KBM-7 (cell line): Measurements from ENCODE around the gene TRPT1.
A peak's percentile ranks its signal among the peaks of the same experiment; 100 is the strongest.

Experiments
- DNase-seq: peaks from one replicate; pipeline ENCODE4 v3.0.0-alpha.2; 2015
- in situ Hi-C: fragments of 300-500 bp; cut with MboI; formaldehyde crosslinking; loops from 2 replicates; pipeline ENCODE4 v1.14.3; 2020; ENCODE audit warnings: low sequenced_read_pairs, low pct_unique_long_range_greater_than_20kb, mixed read lengths

The TRPT1 gene

DNA sequence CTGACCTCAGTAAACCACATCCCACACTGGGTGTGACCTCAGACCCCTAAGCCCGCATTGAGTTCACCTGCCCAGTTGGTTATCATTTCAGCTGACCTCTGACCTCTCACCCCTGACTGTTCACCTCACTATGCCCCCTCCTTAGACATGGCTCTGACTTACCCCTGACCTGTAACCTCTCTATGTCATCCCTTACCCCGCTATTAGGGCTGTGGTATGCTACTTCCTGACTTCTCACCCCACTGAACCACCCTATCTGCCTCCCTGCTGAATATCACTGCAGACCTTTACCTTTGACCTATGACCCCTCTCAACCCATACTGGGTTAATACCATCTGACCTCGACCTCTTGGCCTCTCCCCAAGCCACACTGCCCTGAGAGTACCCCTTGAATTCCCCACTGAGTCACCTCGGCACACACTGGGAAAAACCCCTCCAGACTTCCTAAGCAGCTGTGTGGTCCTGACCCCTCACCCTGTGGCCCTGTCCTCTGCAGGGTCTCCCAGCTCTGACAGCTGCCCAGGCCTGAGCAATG is 33.6 kb upstream of the TRPT1 start:
- in situ Hi-C loops, result no loop called here
- no peak for DNase-seq

DNA sequence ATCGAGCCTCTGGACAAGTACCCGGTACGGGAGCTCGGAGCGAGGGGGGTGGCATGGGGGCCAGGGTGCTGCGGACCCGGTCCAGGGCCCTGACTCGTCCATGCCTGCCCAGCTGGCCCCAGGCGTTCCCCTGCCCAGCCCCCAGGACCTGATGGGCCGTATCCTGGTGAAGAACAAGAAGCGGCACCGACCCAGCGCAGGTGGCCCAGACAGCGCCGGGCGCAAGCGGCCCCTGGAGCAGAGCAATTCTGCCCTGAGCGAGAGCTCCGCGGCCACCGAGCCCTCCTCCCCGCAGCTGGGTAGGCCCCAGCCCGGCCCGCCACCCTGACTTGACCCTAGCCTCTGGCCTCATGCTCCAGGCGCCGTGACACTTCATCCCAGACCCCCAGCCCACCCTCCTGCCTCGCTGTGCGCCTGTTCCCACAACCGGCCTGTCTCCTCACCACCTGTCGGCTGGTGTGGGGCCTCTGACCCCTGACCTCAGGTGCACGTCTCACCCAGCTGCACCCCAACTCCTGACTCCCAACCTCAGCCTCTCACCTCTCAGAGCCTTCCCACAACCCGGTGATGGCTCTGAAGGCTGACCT is 33.1 kb upstream of the TRPT1 start:
- no peak for DNase-seq
- in situ Hi-C loops, result no loop called here

DNA sequence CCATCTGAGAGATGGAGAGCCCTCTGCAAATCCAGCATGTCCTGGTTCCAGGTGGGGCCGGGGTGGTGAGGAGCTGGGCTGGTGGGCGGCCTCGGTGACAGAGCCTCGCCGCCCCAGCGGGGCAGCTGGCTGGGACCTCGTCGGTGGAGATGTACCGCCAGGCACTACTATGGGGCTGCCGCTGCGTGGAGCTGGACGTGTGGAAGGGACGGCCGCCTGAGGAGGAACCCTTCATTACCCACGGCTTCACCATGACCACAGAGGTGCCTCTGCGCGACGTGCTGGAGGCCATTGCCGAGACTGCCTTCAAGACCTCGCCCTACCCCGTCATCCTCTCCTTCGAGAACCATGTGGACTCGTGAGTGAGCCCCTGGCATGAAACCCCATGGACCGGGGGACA is 32.4 kb upstream of the TRPT1 start:
- in situ Hi-C loops, result no loop called here
- DNase-seq, result no peak

DNA sequence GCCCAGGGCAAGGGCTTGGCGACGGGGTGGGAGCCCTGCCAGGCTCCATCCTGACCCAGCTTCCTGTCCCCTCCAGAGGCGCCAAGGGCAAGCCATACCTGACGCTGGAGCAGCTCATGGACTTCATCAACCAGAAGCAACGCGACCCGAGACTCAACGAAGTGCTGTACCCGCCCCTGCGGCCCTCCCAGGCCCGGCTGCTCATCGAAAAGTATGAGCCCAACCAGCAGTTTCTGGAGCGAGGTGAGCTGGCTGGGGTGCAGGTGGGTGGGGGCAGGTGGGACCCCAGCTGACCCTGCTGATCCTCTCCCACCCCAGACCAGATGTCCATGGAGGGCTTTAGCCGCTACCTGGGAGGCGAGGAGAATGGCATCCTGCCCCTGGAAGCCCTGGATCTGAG is 30.3 kb upstream of the TRPT1 start:
- no peak for DNase-seq
- in situ Hi-C loops, result no loop called here

DNA sequence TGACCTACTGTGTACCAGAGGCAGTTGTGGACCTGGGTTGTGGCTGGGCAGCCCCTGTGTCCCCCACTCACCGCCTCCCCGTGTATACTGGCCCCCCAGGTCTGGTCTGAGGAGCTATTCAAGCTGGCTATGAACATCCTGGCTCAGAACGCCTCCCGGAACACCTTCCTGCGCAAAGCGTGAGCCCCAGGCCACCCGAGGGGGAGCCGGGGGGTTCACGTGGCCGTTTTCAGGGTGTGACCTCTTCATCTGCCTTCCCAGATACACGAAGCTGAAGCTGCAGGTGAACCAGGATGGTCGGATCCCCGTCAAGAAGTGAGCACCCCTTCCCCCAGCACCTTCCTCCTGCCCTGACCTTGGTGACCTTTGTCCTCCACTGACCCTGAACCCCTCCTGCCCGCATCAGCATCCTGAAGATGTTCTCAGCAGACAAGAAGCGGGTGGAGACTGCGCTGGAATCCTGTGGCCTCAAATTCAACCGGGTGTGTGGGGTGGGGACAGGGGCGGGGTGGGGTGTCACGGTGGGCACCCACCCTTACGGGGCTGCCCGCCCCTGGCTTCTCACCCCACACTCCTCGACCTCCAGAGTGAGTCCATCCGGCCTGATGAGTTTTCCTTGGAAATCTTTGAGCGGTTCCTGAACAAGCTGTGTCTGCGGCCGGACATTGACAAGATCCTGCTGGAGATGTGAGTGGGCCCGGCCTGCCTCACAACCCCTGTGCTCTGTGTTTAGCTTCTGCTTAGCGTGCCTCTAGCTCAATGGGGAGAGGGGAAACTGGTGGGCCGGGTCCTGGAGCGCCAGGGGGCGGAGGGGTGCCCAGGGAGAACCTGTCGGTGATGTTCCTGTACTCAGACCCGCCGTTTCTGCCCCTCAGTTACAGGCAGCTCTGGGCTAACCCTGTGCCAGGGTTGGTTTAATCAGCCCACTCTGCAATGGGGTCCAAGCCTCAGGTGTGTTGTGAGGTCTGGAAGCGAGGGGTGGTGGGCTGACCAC is 29.4 kb upstream of the TRPT1 start:
- DNase-seq, result no peak
- in situ Hi-C loops, result no loop called here

DNA sequence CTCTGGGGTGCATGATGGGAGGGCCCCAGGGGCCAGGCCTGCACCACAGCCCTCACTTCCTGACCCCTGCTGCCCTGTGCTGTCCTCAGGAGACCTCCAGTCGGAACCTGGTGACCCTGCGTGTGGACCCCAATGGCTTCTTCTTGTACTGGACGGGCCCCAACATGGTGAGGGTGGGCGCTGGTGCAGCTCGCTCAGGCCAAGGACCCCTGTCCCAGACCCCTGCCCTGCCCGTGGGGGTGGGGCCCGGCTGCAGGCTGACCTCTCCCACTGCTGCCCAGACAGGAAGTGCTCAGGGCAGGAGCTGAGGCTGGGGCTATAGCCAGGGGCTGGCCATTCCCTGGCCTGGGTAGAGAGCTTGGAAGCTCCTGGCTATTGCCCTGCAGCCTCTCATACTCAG is 28.3 kb upstream of the TRPT1 start:
- in situ Hi-C loops, result no loop called here
- DNase-seq, result no peak

DNA sequence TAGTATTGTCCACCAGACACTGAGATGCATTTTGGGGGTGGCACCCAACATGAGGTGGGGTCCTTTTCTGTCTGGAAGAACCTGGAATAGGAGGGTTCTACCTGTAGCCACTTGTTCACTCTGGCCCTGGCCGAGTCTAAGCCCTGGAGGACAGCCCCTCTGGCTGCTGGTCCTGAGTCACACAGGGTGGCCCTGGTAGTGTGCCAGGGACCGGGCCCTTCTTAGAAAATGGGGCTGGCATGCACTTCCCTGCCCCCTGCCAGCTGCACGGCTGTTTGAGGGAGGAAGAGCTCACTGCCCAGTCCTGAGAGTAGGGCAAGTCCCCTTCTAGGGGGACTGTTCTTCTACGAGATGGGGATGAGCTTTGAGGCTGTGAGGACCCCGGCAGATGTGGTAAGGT is 27.5 kb upstream of the TRPT1 start:
- no peak for DNase-seq
- in situ Hi-C loops, result no loop called here

DNA sequence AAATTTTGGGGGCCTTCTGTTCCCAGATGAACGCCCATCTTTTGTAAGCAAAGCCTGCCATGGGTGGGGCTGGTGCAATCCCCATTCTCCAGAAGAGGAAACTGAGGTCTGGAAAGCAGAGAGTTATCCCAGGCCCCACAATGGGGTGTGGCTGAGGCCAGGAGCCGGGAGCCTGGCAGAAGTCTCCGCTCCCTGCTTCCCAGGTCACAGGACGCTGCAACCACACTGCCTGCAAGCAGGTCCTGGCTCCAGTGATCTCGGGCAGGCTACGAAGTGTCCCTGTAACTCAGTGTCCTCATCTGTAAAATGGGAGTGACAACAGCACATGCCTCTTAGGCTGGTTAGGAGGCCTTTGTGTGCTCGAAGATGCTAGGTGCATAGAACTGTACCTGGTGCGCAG is 27.1 kb upstream of the TRPT1 start:
- no peak for DNase-seq
- in situ Hi-C loops, result no loop called here

DNA sequence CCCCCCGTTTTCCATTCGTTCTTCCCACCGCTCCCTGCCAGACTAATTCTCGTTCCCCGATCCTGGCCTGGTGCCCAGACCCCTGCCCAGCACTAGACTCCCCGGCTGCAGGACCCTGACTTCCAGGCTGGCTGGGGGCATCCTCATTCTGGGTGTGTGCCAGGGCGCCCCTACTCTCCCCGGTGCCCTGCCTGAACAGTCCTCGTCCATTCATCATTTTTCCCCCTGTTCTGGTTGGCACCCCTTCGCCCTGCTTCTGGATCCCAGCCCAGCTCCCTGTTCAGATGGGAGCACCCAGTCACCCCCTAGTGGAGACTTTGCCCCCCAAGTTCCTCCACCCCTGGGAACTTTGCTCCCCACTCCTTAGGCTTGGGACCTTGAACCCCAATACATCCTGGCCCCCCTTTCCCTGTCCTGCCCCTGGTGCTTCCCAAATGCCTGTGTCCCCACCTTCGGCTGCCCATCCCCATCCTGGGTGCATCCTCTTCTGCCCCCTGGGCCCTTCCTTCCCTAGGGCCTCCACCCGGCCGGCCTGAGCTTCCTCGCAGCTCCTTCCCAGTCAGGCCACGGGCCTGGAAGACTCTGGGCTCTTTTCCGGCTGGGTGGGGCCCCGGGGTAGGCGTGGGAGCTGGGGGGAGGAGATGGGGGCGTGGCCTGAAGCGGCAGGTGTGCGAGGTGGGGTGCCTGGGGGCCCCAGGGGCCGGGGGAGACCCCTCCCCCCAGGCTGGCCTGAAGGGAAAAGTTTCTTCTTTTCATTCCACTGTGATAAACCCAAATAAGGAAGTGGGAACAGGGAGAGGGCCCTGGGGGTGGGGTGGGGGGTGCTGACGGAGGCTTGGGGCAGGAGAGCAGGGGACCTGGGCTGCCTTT is 26.3 kb upstream of the TRPT1 start:
- no peak for DNase-seq
- in situ Hi-C loops, result no loop called here

DNA sequence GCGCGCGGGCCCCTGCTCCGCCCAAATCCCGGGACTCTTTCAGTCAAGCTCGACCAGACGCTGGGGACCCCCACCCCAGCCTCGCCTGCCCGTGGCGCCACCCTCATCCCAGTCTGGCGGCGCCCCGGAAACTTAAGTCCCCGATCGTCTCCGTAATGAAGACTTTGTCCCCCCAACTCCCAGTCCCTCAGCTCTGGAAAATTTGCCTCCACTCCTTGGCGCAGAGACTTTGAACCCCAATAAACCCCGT is 25.7 kb upstream of the TRPT1 start:
- in situ Hi-C loops, result no loop called here
- no peak for DNase-seq

DNA sequence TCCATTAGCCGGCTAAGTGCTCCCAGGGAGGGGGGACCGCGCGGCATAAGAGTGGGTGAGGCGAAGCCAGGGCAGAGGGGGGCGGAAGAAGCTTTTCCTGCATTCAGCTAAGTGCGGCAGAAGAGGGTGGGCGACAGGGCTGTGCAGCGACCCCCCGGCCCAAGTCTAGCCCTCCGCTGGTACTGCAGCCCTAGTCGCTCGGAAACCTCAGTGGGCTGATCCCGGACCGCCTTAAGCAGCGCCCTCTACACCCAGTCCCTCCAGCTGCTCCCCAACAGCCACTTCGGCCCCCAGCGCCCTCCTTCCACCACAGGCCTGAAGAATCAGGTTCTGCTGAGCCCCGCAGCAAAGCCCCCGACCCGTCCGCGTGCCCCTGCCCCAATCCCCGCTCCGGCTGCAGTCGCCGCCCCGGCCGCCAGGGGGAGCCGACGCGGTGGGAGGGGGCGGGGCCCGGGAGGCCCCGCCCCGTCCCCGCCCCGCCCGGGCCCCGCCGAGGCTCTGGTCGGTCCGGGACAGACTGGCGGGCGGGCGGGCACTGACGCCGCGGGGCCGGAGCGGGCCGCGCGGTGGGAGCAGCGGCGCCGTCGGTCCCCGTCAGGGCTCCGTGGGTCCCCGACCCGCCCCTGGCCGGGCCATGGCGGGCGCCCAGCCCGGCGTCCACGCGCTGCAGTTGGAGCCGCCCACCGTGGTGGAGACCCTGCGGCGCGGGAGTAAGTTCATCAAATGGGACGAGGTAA is 25.2 kb upstream of the TRPT1 start, which contains the start of gene PLCB3:
Gene PLCB3, plus strand, starts transcription at position 515 of the 737 bp plus-strand sequence. Its CDS starts 120 bp downstream, at position 635.
- peak; percentile 51 for DNase-seq
- in situ Hi-C loops, result no loop called here

DNA sequence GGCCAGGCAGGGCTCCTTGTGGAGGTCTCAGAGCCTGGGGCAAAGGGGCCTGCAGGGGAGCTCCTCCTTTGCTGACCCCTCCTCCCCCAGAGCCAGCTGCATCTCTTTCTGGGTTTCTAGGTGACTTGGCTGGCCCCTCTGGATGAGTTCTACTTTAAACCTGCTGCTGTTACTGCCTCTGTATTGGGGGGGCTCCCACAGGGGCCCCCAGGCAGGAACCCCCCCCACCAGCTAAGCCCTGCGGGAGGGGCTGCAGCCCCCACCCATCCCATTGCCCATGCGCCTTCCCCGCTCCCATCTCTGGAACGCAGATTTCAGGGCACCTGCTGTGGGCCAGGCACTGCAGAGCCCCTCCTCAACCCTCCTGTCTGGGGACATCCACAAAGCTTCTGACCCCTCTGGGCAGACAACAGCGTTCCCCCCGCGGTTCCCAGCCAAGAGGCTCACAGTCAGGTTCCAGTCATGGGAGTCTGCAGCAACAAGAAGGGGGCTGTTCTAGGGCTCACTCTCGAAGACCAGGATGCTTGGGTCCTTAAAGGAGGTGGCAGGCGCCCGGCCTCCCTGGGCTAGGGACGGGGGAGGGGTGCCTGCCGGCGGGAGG is 24.5 kb upstream of the TRPT1 start:
- in situ Hi-C loops, result no loop called here
- no peak for DNase-seq

DNA sequence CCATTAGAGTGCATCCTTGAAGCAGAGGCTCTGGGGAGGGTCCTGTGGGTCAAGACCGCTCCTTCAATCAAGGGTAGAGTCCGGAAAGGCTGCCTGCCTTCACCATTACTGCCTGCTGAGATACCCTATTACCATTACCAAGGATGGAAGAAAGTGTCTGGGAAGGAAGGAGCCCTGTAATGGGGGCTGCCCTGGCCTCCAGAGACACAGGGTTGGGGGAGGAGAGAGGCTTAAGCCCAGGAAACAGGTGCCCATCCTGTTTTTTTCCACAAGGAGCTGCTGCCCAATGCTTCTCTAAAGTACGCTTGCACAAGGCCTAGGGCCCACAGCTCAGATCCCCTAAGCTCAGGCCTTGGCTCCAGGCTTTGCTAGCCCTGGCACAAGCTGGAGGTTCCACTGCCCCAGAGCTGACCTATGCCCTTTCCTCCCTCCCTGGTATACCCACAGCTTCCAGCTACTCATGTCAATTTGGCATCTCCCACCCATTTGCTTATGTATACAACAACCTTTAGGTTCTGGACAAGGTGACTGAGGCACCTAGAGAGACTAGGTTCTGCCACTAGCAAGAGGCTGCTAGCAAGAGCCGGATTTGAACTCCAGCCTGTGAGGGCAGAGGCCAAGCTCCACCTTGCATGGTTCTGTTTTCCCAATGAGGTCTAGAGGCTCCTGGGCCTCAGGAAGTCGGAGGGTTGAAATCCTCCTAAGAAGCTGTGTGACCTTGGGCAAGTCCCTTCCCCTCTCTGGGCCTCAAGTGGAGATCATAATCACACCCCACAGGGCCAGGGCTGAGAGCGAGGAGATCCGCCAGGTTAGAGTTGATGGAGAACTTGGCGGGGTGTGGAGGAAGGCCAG is 23.8 kb upstream of the TRPT1 start:
- peak; percentile 74 for DNase-seq
- in situ Hi-C loops, result no loop called here

DNA sequence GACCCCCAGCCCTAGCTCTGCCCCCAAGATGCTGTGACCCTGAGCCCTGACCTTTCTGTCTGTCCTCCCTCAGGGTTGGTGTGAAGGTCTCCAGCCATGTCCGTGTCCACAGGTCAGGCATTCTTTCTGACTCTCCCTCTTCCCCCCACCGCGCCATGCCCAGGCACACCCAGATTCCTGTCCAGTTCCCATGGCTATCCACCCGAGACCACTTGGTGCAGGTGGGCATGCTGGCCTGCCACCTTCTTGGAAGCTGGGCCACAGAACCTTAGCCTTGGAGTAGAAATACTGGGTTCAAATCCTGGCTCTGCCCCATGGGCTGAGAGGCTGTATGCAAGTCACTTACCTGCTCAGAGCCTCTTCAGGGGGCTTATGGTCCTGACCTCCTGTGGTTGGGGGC is 23.1 kb upstream of the TRPT1 start:
- no peak for DNase-seq
- in situ Hi-C loops, result no loop called here

DNA sequence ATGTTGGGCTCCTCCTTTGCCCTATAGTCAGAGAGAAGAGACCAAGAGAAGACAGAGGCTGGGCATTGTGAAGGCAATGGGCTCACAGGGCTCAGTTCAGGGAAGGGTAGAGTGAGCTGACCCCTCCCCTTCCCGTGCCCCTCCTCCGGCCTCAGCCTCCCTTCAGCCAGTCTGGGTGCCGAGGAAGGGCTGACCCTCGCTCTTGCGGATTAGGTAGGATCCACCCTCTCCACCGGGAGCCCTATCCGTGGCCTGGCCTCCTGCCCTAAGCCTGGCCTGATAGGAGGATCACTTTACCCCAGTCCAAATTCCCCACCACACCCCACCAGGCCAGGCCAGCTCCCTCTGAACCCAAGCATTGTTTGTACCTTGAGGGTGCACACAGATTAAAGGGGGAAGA is 22.6 kb upstream of the TRPT1 start:
- in situ Hi-C loops, result no loop called here
- no peak for DNase-seq

DNA sequence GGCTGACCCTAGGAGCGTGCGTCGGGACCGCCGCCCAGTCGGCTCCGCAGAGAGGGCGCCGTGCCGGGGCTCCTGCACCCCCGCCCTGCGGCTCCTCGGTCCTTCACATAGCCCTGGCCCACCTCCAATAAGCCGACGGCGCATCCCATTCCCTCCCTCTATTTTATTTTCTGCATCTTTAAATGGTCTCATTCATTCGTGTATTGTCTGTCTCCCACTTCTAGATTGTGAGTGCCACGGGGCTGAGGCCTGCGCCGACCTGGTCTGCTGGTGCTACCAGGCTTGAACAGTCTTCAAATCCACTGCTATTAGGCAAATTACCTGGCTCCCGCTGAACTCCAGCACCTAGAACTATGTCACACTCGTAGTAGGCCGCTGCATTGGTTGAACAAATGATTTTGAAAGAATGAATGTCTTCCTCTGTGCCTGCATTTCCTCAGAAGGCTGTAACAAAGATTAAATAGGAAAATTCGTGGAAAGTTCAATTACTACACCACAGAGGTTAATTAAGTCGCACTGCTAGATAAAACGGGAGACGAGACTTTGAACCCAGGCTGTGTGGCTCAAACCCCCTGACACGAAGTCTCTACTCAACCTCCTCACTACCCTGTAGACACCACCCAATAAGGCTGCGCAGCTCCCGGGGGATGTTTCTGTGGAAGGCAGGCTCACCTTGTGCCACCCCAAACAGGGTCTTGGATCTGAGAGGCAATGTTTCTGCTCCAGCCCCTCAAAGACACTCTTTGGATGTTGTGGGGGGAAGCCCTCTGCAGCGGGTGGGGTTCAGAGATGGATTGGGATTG is 21.9 kb upstream of the TRPT1 start:
- DNase-seq, result no peak
- in situ Hi-C loops, result no loop called here
